ENCODE measurements around the gene COL11A1.

DNA sequence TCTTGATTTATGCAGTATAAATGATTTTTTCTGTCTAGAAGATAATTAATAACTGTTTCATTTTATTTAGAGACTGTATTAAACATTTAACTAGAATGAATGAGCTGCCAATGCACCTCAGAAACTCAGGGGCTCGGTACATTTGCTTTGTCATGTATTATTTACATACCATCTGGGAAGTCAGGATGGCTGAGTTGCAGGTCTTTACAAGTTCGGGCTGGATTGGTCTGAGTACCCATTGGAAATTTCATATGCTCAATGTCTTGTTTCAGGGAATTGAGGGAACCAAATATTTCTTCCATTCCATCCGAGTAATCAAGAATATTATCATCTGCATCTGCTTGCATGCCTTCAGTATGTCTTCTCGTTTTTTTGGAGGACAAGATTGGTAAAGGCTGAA lies 221.7 kb downstream of the COL11A1 start:
- no peak for TF ChIP-seq CTCF (IDR thresholded peaks at IDR 0.05)
- no peak for TF ChIP-seq ZFX (IDR thresholded peaks at IDR 0.05; ENCODE audit: borderline replicate concordance)
